ENCODE data around the gene EGFL7.

DNA sequence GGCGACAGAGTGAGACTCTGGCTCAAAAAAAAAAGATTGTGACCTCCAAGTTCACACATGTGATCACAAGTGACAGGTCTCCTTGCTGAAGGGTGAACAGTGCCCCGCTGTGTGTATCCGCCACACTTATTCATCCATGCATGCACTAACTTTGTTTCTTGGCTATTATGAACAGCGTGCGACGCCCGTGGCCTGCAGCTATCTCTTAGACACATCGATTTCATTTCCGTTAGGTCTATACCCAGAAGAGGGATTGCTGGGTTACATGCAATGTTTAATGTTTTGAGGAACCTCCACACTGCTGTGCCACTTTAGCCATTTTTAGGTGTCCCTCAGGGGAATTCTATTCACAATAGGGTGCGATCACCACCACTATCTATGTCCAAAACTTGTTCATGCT, 12.1 kb upstream of the EGFL7 start:
- TF ChIP-seq RARG (CRISPR knock-in tag; IDR thresholded peaks at IDR 0.05; ENCODE audit: low read depth), result no peak
- TF ChIP-seq GZF1 (CRISPR knock-in tag; IDR thresholded peaks at IDR 0.05), result no peak
- TF ChIP-seq XRCC5 (optimal IDR thresholded peaks at IDR 0.05; ENCODE audit: low read length), result no peak

All from HepG2 (cell line).